Measurements from ENCODE around the gene RPS29. TPM values are rescaled to one million over a fixed set of nuclear protein-coding genes. Genes with fewer than 3 reads are reported as not detected.

RPS29 gene
- total and polyA plus RNA-seq, 2 of the 13 experiments (the other 11 are each of a cell fraction or from before 2014, with no cell fraction given), result 4,303 to 8,215 TPM

DNA sequence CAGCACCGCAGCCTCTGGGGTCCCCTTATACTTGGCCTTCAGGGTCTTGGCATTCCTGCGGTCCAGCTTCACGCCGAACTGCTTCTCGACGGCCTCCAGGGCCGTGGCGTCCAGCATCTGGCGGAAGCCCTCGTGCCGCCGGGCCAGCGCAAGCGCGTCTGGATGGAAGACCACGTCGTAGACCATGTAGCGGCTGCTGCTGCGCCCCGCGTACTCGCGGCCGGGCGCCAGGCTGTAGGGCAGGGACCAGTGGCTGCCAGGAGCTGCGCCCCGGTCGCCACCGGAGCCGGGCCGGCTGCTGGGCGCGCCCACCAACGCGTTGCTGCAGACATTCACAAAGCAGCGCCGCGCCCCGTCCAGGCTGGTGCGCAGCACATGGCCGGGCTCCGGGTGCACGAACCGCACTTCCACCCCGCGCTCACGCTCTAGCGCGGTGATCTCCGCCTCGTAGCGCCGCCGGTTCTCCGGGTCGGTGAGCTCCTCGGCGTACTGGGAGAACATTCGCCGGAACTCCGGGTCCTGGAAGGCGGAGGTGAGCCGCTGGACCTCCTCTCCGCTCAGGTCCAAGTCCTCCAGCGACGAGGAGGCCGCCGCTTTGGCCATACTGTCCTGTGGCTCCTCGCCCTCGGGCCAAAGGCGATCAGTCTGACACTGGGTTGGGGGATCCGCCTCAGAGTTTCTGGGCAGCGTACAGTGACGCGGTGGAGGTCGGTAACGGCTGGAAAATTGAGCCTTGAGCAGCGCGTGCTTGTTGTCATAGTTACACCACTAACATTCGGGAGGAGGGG lies 48.6 kb upstream of the RPS29 start, which contains the start of gene DNAAF2 (continued):
- TF ChIP-seq, protein P1, sequence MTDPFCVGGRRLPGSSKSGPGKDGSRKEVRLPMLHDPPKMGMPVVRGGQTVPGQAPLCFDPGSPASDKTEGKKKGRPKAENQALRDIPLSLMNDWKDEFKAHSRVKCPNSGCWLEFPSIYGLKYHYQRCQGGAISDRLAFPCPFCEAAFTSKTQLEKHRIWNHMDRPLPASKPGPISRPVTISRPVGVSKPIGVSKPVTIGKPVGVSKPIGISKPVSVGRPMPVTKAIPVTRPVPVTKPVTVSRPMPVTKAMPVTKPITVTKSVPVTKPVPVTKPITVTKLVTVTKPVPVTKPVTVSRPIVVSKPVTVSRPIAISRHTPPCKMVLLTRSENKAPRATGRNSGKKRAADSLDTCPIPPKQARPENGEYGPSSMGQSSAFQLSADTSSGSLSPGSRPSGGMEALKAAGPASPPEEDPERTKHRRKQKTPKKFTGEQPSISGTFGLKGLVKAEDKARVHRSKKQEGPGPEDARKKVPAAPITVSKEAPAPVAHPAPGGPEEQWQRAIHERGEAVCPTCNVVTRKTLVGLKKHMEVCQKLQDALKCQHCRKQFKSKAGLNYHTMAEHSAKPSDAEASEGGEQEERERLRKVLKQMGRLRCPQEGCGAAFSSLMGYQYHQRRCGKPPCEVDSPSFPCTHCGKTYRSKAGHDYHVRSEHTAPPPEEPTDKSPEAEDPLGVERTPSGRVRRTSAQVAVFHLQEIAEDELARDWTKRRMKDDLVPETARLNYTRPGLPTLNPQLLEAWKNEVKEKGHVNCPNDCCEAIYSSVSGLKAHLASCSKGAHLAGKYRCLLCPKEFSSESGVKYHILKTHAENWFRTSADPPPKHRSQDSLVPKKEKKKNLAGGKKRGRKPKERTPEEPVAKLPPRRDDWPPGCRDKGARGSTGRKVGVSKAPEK (CRISPR knock-in tag; IDR thresholded peaks at IDR 0.05; ENCODE audit: borderline replicate concordance), result no peak
- TF ChIP-seq, protein P2, sequence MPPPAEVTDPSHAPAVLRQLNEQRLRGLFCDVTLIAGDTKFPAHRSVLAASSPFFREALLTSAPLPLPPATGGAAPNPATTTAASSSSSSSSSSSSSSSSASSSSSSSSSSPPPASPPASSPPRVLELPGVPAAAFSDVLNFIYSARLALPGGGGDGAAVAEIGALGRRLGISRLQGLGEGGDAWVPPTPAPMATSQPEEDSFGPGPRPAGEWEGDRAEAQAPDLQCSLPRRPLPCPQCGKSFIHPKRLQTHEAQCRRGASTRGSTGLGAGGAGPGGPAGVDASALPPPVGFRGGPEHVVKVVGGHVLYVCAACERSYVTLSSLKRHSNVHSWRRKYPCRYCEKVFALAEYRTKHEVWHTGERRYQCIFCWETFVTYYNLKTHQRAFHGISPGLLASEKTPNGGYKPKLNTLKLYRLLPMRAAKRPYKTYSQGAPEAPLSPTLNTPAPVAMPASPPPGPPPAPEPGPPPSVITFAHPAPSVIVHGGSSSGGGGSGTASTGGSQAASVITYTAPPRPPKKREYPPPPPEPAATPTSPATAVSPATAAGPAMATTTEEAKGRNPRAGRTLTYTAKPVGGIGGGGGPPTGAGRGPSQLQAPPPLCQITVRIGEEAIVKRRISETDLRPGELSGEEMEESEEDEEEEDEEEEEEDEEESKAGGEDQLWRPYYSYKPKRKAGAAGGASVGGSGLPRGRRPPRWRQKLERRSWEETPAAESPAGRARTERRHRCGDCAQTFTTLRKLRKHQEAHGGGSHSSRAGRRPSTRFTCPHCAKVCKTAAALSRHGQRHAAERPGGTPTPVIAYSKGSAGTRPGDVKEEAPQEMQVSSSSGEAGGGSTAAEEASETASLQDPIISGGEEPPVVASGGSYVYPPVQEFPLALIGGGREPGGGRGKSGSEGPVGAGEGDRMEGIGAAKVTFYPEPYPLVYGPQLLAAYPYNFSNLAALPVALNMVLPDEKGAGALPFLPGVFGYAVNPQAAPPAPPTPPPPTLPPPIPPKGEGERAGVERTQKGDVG (CRISPR knock-in tag; IDR thresholded peaks at IDR 0.05; ENCODE audit: borderline replicate concordance), result no peak
- no peak for TF ChIP-seq SMARCC2 (IDR thresholded peaks at IDR 0.05)
- TF ChIP-seq TOPORS (CRISPR knock-in tag; IDR thresholded peaks at IDR 0.05), result no peak
- TF ChIP-seq ZNF225 (CRISPR knock-in tag; IDR thresholded peaks at IDR 0.05), result no peak
- TF ChIP-seq, protein P3, sequence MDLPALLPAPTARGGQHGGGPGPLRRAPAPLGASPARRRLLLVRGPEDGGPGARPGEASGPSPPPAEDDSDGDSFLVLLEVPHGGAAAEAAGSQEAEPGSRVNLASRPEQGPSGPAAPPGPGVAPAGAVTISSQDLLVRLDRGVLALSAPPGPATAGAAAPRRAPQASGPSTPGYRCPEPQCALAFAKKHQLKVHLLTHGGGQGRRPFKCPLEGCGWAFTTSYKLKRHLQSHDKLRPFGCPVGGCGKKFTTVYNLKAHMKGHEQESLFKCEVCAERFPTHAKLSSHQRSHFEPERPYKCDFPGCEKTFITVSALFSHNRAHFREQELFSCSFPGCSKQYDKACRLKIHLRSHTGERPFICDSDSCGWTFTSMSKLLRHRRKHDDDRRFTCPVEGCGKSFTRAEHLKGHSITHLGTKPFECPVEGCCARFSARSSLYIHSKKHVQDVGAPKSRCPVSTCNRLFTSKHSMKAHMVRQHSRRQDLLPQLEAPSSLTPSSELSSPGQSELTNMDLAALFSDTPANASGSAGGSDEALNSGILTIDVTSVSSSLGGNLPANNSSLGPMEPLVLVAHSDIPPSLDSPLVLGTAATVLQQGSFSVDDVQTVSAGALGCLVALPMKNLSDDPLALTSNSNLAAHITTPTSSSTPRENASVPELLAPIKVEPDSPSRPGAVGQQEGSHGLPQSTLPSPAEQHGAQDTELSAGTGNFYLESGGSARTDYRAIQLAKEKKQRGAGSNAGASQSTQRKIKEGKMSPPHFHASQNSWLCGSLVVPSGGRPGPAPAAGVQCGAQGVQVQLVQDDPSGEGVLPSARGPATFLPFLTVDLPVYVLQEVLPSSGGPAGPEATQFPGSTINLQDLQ (CRISPR knock-in tag; IDR thresholded peaks at IDR 0.05), result 0 out of 2 replicates have a peak, but pooled peaks have one; percentile 11
- TF ChIP-seq HIVEP1 (CRISPR knock-in tag; IDR thresholded peaks at IDR 0.05), result no peak
- TF ChIP-seq, protein P4, sequence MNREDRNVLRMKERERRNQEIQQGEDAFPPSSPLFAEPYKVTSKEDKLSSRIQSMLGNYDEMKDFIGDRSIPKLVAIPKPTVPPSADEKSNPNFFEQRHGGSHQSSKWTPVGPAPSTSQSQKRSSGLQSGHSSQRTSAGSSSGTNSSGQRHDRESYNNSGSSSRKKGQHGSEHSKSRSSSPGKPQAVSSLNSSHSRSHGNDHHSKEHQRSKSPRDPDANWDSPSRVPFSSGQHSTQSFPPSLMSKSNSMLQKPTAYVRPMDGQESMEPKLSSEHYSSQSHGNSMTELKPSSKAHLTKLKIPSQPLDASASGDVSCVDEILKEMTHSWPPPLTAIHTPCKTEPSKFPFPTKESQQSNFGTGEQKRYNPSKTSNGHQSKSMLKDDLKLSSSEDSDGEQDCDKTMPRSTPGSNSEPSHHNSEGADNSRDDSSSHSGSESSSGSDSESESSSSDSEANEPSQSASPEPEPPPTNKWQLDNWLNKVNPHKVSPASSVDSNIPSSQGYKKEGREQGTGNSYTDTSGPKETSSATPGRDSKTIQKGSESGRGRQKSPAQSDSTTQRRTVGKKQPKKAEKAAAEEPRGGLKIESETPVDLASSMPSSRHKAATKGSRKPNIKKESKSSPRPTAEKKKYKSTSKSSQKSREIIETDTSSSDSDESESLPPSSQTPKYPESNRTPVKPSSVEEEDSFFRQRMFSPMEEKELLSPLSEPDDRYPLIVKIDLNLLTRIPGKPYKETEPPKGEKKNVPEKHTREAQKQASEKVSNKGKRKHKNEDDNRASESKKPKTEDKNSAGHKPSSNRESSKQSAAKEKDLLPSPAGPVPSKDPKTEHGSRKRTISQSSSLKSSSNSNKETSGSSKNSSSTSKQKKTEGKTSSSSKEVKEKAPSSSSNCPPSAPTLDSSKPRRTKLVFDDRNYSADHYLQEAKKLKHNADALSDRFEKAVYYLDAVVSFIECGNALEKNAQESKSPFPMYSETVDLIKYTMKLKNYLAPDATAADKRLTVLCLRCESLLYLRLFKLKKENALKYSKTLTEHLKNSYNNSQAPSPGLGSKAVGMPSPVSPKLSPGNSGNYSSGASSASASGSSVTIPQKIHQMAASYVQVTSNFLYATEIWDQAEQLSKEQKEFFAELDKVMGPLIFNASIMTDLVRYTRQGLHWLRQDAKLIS (CRISPR knock-in tag; IDR thresholded peaks at IDR 0.05), result no peak
- TF ChIP-seq JDP2 (CRISPR knock-in tag; IDR thresholded peaks at IDR 0.05; ENCODE audit: borderline replicate concordance), result no peak
- TF ChIP-seq ZMAT3 (CRISPR knock-in tag; conservative IDR thresholded peaks at IDR 0.05), result peak; percentile 54; the same call in 1 of the 2 replicates
